ENCODE measurements around the gene SLC22A2.

The SLC22A2 gene

DNA sequence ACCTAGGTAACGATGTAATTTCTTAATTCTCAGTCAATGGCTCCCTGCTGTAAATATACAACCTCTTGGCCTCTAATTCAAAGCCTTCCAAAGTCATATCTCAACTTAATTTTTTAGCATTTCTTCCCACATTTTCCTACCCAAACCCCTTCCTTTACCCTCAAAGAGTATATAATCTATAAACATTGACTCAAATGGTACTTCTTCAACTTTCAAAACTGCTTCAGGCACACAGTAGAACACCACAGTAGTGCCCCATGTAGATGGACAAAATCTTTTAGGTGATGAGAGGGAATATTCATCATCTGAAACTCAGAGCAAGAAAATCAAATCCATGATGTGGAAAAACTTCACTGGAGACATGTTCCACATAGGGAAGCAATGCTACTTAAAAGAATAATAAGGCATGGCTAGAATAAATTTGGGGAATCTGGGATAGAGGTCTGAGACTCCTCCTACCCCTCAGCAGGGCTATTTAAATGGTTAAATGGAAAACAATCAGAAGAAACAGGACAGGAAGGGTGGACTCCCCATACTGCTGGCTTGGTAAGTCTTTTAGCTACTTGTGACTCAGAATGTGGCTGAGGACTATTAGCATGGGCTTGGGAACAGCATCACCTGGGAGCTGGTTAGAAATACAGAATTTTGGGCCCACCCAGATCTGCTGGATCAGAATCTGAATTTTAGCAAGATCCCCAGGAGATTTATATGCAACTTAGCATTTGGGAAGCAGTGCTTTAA, 6.4 kb downstream of the SLC22A2 start:
- no peak overlapping the region for H3K4me3 ChIP-seq (replicated peaks; ENCODE audit: low read depth, low read length)
- TF ChIP-seq, protein P1, sequence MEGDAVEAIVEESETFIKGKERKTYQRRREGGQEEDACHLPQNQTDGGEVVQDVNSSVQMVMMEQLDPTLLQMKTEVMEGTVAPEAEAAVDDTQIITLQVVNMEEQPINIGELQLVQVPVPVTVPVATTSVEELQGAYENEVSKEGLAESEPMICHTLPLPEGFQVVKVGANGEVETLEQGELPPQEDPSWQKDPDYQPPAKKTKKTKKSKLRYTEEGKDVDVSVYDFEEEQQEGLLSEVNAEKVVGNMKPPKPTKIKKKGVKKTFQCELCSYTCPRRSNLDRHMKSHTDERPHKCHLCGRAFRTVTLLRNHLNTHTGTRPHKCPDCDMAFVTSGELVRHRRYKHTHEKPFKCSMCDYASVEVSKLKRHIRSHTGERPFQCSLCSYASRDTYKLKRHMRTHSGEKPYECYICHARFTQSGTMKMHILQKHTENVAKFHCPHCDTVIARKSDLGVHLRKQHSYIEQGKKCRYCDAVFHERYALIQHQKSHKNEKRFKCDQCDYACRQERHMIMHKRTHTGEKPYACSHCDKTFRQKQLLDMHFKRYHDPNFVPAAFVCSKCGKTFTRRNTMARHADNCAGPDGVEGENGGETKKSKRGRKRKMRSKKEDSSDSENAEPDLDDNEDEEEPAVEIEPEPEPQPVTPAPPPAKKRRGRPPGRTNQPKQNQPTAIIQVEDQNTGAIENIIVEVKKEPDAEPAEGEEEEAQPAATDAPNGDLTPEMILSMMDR (IDR thresholded peaks at IDR 0.05; ENCODE audit: low read depth, low read length, missing control alignments) = no peak
- no peak for DNase-seq (ENCODE audit: extremely low read depth, low read depth)

DNA sequence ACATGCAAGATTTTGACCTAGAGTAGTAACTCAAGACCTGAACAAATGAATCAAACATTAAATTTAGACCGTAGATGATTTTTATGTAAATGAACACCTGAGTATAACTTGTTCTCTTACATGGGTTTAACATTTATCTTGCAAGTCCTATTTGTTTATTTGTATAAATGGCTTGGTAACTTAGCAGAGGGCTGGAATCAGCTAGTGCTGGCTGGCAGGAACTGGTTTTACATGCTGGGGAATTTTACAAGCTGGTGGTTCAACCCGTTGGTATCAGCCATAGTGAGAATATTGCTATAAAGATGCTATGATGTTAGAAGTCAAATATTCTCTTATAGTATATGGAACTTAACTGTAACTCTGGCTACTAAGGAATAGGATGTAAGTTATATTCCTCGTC, 8.9 kb downstream of the SLC22A2 start:
- DNase-seq (ENCODE audit: extremely low read depth, low read depth) = no peak
- TF ChIP-seq, protein P1 (IDR thresholded peaks at IDR 0.05; ENCODE audit: low read depth, low read length, missing control alignments) = no peak
- no peak overlapping the region for H3K4me3 ChIP-seq (replicated peaks; ENCODE audit: low read depth, low read length)

DNA sequence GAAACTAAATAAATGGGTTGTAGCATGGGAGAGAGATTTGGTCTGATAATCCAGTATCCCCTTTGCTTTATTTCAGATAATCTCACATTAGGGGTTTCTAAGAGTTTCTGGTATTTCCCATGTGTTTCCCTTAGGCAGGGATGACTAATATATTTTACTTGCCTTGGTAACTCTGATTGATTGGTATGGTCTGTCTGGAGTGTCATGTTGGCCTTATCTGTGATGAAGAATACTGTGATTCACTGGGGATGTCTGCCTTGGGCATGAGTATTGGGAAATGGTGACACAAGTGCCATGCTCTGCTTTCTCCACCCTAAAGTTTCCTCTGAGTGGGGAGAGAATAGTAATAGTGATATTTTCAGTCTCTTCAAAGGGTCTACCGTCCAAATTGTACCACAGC, 10.1 kb downstream of the SLC22A2 start:
- DNase-seq (ENCODE audit: extremely low read depth, low read depth) = no peak
- TF ChIP-seq, protein P1 (IDR thresholded peaks at IDR 0.05; ENCODE audit: low read depth, low read length, missing control alignments) = no peak
- no peak overlapping the region for H3K4me3 ChIP-seq (replicated peaks; ENCODE audit: low read depth, low read length)

DNA sequence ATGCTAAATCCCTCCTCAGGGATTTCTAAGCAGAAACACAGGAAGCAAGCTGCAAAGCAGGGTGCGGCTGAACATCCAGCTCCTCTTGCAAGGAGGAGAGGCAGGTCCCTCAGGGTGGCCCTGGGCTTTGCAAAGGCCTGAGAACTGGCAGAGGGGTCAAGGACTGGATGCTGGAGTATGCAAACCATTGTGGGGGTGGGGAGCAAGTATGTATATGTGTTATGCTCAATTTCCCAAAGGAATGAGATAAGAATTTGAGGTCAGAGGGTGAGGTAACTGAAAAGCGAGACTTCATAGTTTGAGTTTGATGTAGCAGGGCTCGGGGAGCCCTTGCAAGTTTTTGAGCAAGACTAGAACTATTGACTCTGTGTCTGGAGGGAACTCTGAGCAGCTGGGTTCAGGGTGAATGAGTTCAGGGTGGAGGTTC, 11.2 kb downstream of the SLC22A2 start:
- no peak overlapping the region for H3K4me3 ChIP-seq (replicated peaks; ENCODE audit: low read depth, low read length)
- DNase-seq (ENCODE audit: extremely low read depth, low read depth) = no peak
- TF ChIP-seq, protein P1 (IDR thresholded peaks at IDR 0.05; ENCODE audit: low read depth, low read length, missing control alignments) = no peak

DNA sequence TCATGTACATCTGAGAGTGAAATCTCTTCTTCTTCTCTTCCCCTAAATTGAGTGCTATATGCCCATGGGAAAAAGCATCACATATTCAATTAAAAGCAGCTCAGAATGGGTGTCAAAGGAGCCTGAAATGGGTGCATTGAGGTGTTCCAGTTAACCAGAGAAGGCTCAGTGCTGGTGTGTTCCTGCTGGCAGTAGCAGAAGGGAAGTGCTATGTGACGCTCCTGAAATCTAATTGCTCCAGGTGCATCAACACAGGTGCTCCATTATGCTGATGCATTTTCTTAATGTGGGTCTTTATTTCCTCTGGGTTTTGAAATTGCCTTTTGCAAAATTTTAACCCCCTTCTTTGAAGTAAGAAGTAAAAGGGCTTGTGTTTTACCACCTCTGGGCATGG, 17.9 kb downstream of the SLC22A2 start:
- no peak overlapping the region for H3K4me3 ChIP-seq (replicated peaks; ENCODE audit: low read depth, low read length)
- DNase-seq (ENCODE audit: extremely low read depth, low read depth) = no peak
- TF ChIP-seq, protein P1 (IDR thresholded peaks at IDR 0.05; ENCODE audit: low read depth, low read length, missing control alignments) = no peak

DNA sequence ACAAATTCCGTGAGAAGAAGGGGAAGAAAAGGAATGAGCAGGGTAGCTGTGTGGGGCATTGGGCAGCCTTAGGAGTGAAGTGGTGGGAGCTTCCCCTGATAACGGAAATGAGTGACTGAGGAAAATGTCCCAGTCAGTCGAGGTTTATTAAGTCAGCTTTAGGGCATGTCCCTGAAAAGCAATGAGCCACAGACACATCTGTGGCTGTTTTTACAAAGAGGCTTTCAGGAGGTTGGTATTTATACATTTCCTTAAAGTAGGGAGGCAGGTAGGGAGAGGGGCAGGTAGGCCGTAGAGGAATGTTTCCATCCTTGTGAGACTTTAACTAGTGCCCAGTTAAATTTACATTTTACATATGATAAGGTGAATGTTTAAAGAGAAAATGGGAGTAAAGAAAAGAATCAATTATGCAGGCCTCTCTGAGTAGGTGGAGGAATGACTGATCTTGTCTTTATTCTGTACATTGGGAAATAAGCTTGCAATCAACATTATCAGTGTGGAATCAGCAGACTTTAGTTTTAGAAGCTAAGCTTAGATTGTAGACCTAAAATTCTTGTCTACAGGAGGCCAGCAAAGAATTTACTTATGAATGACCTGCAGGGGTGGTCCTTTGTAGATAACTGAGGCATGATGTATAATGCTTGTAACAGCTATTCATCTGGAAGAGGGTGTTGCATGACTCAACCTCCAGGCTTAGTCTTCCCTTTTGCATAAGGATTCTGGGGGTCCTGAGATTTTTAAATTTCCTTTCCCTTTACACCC, 18.5 kb downstream of the SLC22A2 start:
- no peak for DNase-seq (ENCODE audit: extremely low read depth, low read depth)
- H3K4me3 ChIP-seq (replicated peaks; ENCODE audit: low read depth, low read length) = no peak overlapping the region
- TF ChIP-seq, protein P1 (IDR thresholded peaks at IDR 0.05; ENCODE audit: low read depth, low read length, missing control alignments) = no peak
